GM21390 (cell line): ENCODE data around the gene FASN.
A peak's percentile ranks its signal among the peaks of the same experiment; 100 is the strongest.
"Not testable (repeated sequence)": the region's sequence is repeated elsewhere in the genome, so short reads cannot be mapped to it uniquely, and the experiment has no call there.

Experiments used
- ATAC-seq: cut with Tn5 transposase; IDR thresholded peaks from one replicate; pipeline ENCODE4 v1.9.1; 2021; ENCODE audit not compliant: unreplicated experiment

FASN gene

DNA sequence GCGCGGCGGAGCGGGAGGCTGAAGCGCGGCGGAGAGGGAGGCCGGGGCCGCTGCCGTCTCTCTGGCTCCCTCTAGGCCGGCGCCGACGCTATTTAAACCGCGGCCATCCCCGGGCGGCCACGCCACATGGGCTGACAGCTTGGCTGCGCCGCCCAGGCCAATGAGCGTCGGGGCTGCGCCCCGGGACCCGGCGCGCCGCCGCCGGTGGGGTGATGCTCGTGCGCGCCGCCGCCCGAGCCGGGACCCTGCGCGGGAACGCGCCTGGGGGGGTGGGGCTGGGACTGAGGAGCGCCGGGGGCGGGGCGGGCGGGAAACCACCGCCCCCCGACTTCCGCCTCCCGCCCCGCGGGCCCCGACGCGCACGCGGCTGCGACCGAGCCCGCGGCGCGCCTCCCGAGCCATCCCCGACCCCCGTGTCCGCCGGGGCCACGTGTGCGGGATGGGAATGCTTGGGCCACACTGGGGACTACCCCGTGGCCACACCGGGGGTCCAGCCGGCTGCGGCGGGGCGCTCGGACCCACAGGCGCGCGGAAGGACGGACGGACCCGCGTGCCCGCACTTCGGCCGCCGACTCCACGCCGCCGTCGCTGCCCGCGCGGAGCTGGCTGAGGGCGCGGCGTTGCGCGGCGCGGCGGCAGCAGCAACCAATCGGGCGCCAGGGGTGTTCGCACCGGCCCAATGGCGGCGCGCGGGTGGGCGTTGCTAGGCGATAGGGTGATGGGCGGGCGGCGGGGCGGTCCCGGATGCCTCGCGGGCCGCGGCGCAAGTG is at the start of gene FASN:
Gene FASN (minus strand): TSS at position 68 of the 770 bp plus-strand sequence. CDS start 1,791 bp downstream, outside the sequence.
- peak; percentile 62 for ATAC-seq

DNA sequence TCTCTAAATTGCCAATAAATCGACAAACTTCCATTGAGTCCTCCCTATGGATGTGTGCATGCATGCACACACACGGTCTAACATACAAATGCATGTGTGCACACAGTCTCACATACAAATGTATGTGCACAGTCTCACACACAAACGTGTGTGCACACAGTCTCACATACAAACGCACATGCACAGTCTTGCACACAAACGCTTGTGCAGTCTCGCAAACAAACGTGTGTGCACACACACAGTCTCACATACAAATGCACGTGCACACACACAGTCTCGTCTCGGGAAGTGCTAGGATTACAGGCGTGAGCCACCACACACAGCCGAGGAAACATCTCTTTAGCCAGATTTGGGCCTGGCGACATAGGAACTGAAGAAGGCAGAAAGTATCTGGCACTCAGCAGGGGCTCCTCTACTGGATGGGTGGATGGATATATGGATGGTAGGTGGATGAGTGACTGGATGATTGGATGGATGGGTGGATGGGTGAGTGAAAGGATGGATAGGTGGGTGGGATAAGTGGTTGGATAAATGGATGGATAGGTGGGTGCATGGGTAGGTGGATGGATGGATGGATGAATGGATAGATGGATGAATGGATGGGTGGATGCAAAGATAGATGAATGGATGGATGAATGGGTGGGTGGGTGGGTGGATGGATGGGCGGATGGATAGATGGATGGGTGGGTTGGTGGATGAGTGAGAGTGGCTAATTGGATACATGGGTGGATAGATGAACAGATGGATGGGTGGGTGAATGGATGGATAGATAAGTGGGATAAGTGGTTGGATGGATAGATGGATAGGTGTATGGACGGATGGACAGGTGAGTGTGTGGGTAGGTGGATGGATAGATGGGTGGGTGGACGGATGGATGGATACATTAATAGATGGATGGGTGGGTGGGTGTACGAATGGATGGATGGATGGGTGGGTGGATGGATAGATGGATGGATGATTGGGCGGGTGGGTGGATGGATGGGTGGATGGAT is 48.9 kb upstream of the FASN start:
- ATAC-seq = no peak

- no peak for ATAC-seq
Observed at GRCh38 chr17:82145550-82146155, 47.6 kb upstream of the FASN start.

DNA sequence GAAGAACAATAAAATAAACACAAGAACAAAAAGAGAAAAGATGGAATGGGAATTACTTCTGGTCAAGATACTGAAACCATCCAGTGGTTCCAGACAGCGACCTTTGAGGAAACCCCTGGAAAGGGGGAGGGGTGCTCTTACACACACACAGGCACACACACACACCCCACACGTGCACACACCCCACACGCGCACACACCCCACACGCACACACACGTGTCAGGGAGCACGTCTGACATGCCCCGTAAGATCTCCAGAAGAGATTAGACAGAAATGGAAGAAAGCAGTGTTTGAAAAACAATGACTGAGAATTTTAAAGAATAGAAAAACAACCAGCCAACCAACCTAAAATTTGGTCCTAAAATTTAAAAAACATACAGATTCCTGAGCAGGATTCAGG is 45.3 kb upstream of the FASN start:
- no peak for ATAC-seq

DNA sequence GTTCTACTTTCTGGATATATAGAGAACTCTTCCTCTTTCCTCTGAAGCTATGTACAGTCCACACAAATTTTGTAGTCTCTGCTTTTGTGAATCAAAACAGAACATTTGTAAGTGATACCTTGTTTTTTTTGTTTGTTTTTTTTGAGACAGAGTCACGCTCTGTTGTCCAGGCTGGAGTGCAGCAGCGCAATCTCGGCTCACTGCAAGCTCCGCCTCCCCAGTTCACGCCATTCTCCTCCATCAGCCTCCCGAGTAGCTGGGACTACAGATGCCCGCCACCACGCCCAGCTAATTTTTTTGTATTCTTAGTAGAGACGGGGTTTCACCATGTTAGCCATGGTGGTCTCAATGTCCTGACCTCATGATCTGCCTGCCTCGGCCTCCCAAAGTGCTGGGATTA is 41.9 kb upstream of the FASN start:
- ATAC-seq = not testable (repeated sequence)

- no peak for ATAC-seq
Observed at GRCh38 chr17:82138511-82138992, 40.5 kb upstream of the FASN start.

GRCh38 chr17:82134101-82134500 is 36.1 kb upstream of the FASN start:
- no peak for ATAC-seq

DNA sequence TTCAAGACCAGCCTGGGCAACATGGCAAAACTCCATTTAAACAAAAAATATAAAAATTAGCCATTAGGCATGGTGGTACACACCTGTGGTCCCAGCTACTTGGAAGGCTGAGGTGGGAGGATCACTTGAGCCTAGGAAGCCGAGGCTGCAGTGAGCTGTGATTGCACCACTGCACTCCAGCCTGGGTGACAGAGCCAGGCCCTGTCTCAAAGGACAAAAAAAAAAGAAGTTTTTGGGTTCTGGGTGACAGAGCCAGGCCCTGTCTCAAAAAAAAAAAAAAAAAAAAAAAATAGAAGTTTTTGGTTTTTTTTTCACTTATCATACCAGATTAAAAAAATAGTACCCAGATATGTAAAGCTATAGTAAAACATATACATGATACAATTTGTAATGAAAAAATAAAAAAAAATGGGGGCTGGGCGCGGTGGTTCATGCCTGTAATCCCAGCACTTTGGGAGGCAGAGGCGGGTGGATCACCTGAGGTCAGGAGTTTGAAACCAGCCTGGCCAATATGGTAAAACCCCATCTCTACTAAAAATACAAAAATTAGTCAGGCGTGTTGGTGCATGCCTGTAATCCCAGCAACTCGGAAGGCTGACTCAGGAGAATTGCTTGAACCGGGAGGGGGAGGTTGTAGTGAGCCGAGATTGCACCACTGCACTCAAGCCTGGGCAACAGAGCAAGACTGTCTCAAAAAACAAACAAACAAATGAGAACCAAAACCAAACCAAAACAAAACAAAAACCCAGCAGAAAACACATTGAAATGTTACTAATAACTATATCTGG is 35.3 kb upstream of the FASN start:
- ATAC-seq = not testable (repeated sequence)

DNA sequence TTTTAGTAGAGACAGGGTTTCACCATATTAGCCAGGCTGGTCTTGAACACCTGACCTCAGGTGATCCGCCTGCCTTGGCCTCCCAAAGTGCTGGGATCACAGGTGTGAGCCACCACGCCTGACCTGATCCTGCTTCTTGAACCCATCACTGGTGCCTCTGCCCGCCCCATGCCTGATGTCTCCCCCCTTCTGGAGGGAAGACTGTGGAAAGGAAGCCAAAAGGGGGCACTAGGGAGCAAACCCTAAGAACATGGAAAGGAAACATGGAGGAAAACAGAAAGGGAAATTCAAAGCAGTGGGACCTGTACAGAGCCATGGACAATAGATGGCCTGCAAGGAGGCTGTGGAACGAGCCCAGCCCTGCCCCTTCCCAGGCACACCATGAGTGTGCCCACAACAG is 31.1 kb upstream of the FASN start:
- ATAC-seq = no peak

- ATAC-seq = no peak
Observed at GRCh38 chr17:82128287-82128686, 30.3 kb upstream of the FASN start.

DNA sequence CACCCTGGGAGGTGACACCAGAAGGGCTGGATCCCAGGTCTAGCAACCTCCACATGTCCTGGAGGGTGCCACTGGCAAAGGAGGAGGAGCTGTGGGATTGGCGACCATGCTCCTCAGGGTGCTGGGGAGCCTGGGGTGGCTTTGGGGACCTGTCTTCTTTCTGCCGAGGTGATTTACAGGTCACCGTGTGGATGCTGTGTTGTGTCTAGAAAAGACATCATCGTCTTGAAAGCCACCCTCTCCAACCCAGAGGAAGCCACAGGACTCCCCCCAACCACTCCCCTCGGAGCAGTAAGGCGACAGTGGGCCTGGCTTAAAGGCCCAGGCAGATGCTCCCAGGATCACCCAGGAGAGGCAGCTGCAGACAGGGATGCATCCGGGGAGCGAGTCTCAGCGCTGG is 29.7 kb upstream of the FASN start:
- ATAC-seq = no peak

DNA sequence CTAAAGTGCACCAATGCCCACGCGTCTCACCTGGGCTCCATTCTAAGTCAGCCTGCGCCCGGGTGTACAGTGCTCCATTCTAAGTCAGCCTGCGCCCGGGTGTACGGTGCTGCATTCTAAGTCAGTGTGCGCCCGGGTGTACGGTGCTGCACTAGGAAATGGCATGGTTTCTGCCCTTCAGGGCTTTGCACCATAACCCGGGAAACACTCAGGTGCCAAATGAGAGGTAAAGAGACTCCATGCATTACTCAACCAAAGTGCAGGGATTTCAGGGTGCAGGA is 29.2 kb upstream of the FASN start:
- ATAC-seq = no peak

GRCh38 chr17:82126556-82127314 is 28.7 kb upstream of the FASN start:
- ATAC-seq = no peak

- ATAC-seq = no peak
Observed at GRCh38 chr17:82124101-82124500, 26.1 kb upstream of the FASN start.

DNA sequence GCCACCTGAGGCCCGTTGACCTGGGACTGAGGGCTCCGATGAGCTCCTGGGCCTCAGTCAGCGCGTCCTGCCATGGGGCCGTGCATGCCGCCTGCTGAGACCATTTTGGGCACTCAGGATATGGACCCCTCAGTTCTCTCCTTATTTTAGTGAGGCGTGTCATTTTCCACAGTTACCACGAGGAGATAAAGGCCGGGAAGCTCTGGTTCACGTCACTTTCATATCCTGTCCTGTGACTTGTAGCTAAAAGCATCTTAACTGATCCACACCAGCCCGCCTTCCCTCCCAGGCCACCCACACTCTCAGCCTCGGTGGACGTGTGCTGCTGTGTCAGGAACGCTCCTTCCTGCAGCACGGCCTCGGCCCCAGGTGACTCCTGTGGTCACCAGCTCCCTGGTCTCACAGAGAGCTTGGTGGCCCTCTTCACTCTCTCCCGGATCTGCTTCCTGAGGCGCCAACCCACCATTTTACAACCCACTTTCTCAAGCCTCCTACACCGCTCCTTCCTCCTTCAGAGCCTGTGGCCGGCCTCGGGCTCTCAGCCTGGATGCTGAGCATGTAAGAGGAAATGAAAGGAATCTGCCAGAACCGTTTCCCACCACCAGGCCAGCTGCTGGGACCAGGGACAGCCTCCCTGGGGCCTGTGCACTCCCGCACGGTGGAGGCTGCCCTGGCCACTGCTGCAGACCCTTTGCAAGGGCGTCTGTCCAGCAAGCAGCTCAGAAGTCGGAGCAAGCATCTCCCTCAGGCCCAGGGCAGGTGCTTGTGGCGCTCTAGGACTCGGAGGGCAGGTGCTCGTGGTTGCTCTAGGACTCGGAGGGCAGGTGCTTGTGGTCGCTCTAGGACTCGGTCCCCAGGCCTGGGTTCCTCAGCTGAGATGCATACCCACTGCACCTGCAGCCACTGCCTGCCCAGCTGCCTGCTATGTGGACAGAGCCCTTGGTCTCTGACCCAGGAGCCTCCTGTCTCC is 23.9 kb upstream of the FASN start:
- no peak for ATAC-seq

DNA sequence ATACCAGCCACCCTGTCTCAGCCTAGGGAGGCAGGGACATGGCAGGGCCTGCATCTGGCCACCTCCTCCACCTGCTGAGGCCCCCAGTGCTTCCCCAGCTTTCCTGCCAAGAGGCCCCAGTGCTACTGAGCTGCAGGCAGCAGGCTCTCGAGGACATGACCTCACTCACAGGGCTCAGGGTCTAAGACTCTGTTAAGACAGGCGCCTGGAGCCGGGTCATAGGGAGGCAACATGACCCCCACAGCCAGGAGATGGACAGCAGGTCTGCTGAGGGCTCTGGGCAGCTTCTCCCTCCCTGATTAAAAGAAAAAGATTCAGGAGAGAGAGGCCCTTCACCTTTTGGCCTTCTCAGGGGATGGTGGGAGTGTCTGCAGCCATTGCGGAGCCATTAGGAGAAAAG is 23.2 kb upstream of the FASN start:
- no peak for ATAC-seq

DNA sequence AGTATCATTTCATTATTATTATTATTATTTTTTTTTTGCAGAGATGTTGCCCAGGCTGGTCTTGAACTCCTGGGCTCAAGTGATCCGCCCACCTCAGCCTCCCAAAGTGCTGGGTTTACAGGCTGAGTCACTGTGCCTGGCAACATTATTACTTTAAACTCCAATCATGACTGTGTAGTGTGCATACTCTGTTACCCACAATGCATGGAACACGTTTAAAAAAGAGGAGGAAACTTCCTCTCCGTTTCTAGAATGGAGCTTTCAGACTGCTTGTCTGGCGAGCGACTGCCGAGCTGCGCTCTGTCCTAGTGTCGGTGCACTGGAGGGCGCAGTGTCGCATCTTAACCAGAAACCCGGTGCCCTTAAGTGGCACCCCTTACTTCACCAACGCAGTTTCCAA is 22.1 kb upstream of the FASN start:
- no peak for ATAC-seq

GRCh38 chr17:82118815-82119380 is 20.9 kb upstream of the FASN start:
- no peak for ATAC-seq
